Neutrophil (primary cell): ENCODE data around the gene BRF1.

Experiments used
- H3K27ac ChIP-seq: fragments of 200-600 bp; sonication (generic); 2 replicates; pipeline ENCODE4 v1.5.1; 2016; ENCODE audit warnings: mild to moderate bottlenecking, moderate library complexity
- H3K27me3 ChIP-seq: fragments of 200-600 bp; sonication (generic); 2 replicates; pipeline ENCODE4 v1.6.0; 2016; ENCODE audit warnings: mild to moderate bottlenecking
- H3K36me3 ChIP-seq: fragments of 200-600 bp; sonication (generic); 2 replicates; pipeline ENCODE4 v1.5.1; 2017
- H3K4me1 ChIP-seq, 2 experiments: fragments of 200-600 bp in 1 of 2; sonication (generic) in 1 of 2; 1 replicate in 1 of 2; 2 replicates in 1 of 2; pipeline versions ENCODE4 v1.5.1 to v1.6.1; 2013 to 2016; ENCODE audit warnings: low read depth in 1 of 2, low read length in 1 of 2, mild to moderate bottlenecking in 1 of 2, moderate library complexity in 1 of 2; ENCODE audit not compliant: control insufficient read depth in 1 of 2, insufficient read depth in 1 of 2
- H3K4me3 ChIP-seq, 2 experiments: fragments of 200-600 bp in 1 of 2; sonication (generic) in 1 of 2; 1 replicate in 1 of 2; 2 replicates in 1 of 2; pipeline ENCODE4 v1.5.1; 2013 to 2016; ENCODE audit warnings: low read depth in 1 of 2, low read length in 1 of 2, mild to moderate bottlenecking in 1 of 2, moderate library complexity in 1 of 2
- H3K9me3 ChIP-seq: fragments of 200-600 bp; sonication (generic); 2 replicates; pipeline ENCODE4 v1.5.1; 2016
- CTCF ChIP-seq: fragments of 200-600 bp; sonication (generic); IDR thresholded peaks from 2 replicates; pipeline ENCODE4 v1.5.1; 2016; ENCODE audit warnings: antibody characterized with exemption

The BRF1 gene

DNA sequence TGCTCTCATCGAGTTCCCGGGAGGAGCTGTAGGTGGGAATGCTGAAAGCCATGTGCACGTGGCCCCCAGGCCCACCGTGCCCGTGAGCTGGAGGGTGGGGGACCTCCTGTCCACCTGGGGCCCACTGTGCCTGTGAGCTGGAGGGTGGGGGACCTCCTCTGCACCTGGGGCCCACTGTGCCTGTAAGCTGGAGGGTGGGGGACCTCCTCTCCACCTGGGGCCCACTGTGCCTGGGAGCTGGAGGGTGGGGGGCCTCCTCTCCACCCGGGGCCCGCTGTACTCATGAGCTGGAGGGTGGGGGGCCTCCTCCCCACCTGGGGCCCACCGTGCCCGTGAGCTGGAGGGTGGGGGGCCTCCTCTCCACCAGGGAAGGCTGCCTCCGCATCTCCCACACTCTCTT, 105.8 kb downstream of the BRF1 start:
- Histone ChIP-seq H3K4me1 (no peaks in the 10 kb centered on the region), H3K36me3 (no peaks in the 10 kb centered on the region)

DNA sequence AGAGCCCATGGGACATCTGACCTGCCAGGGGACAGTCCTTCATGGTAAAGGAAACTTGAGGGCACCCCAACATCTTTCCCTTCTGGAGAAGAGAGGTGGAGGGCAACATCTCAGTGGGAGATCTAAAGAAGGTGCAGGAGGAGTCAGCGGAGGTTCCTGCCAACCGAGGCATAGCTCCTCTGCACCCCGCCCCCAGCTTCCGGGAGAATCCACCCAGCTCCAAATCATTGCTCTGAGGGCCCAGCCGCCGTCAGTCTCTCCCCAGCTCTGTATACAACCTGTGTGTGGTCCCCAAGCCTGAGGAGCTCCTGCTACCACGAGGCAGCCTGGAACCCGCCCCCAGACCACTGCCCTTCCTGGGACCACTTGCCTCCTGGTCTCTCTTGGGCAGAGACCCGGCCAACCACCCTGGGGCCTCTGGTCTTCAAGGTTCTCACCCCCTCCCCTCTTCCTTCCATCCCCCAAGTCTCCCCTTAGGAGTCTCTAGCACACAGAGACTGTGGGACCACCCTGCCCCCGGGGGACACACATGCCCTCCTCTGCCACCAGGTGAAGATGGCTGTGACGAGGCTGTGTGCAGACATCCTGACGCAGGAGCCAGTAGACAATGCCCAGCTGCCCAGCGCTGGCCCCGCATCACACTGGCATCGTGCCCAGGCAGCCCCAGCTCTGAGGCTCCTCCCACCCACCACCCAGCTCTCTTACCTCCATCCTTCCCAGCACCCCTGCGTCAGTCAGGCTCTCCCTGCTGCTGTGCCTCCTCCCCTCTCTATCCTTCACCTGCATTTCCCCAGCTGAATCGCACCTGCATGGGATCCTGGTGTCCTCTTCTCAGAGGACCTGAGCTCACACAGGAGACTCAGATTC, 106.7 kb downstream of the BRF1 start:
- H3K9me3 ChIP-seq, result no peaks in the 10 kb centered on the region
- no peaks in the 10 kb centered on the region for H3K36me3 ChIP-seq
- TF ChIP-seq CTCF, result no peak
- H3K4me1 ChIP-seq, result no peaks in the 10 kb centered on the region
- peaks cover 73% of the 10 kb centered on the region for H3K27me3 ChIP-seq
- no peak overlapping the region for H3K27ac ChIP-seq
- H3K4me3 ChIP-seq, result no peak overlapping the region

More for the DNA sequence above, 105.8 kb downstream of the BRF1 start:
- no peak overlapping the region for H3K27ac ChIP-seq
- TF ChIP-seq CTCF, result no peak
- H3K4me3 ChIP-seq, result no peak overlapping the region
- H3K9me3 ChIP-seq, result no peaks in the 10 kb centered on the region
- H3K27me3 ChIP-seq, result peaks cover 82% of the 10 kb centered on the region

DNA sequence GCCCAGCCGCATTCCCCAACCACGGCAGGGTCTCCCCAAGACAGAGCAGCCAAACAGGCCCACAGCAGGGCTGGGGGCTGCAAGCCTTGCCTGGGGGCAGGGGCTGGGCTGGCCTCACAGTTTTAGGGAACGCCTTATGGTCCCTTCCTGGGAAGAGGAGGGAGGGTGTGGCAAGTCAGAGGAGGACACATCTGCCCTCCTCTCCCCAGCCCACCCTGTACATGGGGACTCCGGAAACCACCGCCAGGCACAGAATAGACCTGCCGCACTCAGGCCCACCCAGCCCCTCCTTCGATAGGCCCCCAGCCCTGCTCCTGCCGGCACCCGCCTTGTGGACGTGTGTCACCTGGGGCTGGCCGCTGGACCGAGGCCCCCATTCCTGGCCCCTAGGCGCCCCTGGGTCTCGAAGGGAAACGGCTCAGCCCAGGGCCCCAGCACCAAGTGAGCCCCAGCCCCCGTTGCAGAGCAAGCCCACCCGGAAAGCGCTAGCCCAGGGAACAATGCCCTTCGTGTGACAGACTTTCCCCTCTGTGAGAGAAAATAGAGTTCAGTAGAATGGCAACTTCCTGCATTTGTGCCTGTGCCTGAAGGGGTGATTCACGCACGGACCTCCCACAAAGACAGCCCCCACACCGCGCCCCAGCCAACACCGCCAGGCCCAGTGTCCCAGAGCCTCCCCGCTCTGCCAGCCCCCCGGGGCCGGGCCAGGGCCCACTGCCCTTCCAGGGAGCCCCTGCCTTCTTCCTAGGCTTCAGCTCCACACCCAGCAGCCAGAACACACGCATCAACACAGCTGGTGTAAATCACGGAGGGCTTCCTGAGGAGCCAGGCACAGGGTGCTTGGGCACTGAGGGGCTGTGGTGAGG, 107.7 kb downstream of the BRF1 start:
- TF ChIP-seq CTCF, result no peak
- Histone ChIP-seq H3K27me3 (peaks cover 65% of the 10 kb centered on the region), H3K4me3 (no peak overlapping the region), H3K27ac (no peak overlapping the region), H3K9me3 (no peaks in the 10 kb centered on the region), H3K36me3 (no peaks in the 10 kb centered on the region), H3K4me1 (no peaks in the 10 kb centered on the region)

- no peak for TF ChIP-seq CTCF
- Histone ChIP-seq H3K4me1 (no peaks in the 10 kb centered on the region), H3K4me3 (no peak overlapping the region), H3K27me3 (peaks cover 51% of the 10 kb centered on the region), H3K27ac (no peak overlapping the region), H3K36me3 (no peaks in the 10 kb centered on the region), H3K9me3 (no peaks in the 10 kb centered on the region)
These were observed 112.8 kb downstream of the BRF1 start for GRCh38 chr14:105187935-105188524.

GRCh38 chr14:105187116-105187515, 113.7 kb downstream of the BRF1 start:
- no peak for TF ChIP-seq CTCF

More at GRCh38 chr14:105187116-105187515, 113.7 kb downstream of the BRF1 start:
- Histone ChIP-seq H3K27ac (no peak overlapping the region), H3K4me1 (no peaks in the 10 kb centered on the region), H3K4me3 (no peak overlapping the region), H3K9me3 (no peaks in the 10 kb centered on the region), H3K36me3 (no peaks in the 10 kb centered on the region), H3K27me3 (peaks cover 55% of the 10 kb centered on the region)
